Stimulated activated CD8-positive, alpha-beta memory T cell treated with anti-CD3 and anti-CD28 coated beads, Interleukin-7, amount 100 ng/mL, for 24 hours (primary cell): ENCODE data around the gene PLP1.
"Not testable (repeated sequence)": the region's sequence is repeated elsewhere in the genome, so short reads cannot be mapped to it uniquely, and the experiment has no call there.

Experiments used
- DNase-seq: peaks from one replicate; pipeline ENCODE4 v3.0.0-alpha.2; 2020; ENCODE audit warnings: low read depth

The PLP1 gene, protein sequence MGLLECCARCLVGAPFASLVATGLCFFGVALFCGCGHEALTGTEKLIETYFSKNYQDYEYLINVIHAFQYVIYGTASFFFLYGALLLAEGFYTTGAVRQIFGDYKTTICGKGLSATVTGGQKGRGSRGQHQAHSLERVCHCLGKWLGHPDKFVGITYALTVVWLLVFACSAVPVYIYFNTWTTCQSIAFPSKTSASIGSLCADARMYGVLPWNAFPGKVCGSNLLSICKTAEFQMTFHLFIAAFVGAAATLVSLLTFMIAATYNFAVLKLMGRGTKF

DNA sequence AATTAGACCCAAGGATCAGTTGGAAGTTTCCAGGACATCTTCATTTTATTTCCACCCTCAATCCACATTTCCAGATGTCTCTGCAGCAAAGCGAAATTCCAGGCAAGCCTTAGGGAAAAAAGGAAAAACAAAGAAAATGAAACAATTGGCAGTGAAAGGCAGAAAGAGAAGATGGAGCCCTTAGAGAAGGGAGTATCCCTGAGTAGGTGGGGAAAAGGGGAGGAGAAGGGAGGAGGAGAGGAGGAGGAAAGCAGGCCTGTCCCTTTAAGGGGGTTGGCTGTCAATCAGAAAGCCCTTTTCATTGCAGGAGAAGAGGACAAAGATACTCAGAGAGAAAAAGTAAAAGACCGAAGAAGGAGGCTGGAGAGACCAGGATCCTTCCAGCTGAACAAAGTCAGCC is at the start of gene PLP1:
Gene PLP1, plus strand, starts transcription at position 295 of the 400 bp plus-strand sequence. CDS start 156 bp downstream, outside the sequence.
- DNase-seq, result no peak

DNA sequence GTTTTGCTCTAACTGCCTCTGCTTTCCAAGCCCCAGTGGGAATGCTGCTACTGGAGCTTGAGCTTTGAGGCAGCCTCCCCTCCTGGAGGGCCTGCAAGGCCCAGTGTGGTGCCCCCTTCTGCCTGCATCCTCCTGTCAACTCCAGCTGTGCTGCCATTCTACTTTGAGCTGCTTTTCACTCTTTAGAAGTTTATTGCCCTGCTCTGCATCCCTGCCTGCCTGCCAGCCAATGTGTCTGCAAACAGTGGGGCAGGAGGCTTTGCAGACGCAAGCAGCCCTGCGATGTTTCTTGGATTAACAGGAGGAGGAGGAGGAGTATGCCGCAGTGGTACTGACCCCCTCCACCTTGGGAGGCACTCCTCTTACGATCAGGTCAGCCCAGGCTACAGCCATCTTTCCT is 49.5 kb upstream of the PLP1 start:
- no peak for DNase-seq

DNA sequence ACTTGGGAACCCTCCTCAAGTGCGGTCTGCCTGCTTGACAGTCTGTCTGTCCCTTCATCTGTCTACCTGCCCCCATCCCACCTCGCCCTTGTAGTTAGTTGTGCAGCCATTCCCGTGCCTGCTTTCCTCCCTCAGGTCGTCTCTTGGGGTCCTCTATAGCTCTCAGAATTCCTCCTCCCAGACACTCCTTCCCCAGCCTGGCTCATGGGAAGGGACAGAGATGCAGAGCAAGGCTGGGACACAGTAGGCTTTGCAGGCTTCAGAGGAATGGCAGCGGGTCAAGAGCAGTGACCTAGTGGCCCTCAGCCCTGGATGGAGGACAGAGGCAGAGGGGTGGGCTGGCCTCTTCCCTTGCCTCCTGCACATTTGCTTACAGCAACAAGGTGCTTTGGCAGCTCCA is 47.6 kb upstream of the PLP1 start:
- no peak for DNase-seq

DNA sequence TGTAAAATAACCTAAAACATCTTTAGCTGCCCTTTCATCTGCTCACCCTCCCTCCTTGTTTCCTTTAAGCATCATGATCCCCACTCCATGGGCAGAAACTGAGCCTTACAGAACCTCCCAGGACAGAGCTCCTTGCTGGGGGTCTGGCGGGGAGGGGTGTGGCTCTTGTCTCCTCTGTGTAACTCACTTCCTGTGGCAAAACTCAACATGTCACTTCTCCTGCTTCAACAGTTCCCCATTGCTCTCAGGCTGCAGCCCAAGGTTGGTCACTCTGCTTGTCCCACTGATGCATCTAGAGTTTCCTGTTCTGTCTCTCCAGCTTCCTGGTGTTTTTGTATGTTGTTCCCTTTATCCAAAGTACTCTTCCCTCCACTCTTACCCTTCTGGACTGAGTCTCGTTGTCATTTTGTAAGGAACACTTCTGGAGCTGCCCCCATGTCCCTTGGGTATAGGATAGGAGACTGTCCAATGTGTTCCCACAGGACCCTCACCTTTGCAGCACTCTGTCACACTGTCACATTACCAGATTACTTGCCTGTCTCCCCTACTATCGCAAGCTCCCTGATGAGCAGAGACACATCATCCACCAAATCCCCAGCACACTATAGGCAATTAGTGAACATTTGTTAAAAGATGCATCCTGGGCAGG is 46.4 kb upstream of the PLP1 start:
- DNase-seq, result no peak

DNA sequence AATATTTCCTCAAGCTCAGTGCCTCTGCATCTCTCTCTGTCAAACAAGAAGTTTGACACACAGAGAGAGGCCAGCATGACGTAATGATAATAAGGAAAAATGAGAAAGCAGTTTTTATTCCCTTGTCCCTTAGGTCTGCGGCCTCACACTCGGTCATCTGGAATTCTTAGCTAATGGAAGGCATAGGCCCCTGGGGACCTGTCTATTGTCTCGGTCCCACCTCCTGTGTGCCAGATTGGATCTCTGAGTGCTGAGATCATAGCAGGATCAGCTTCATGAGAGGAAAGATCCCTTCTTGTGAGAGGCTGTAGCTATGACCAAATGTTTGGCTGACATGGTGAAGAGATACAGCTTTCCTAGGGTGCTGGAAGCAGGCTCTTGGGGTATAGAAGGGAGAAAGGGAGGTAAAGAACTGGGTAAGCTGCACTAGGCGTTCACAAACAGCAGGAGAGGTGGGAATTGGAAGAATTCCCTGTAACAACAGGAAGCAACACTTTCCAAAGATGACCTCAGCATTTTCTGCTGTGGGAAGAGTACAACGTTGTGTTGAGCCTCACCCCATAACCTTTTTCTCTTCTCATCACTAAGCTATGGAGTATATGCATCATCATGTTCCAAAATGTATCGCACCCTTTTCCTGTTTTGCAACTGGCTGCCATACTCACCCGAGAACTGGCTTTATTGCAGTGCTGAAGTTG is 45.7 kb upstream of the PLP1 start:
- DNase-seq, result no peak

DNA sequence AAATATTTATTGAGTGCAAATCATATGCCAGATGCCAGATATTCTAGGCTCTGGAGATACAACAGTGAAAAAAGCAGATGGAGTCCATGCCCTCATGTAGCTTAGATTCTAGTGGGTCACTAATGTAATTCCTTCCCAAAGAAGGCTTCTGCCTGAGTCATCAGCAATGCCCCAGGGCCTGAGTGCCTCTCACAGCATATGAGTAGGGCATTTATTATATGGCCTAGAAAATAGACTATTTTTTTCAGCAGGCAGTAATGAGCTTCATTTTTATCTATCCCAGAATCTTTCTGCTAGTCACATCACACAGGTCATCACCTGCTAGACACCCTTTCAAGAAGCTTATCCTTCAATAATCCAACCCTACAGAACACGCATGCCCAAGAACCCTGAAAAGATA is 43.6 kb upstream of the PLP1 start:
- no peak for DNase-seq

DNA sequence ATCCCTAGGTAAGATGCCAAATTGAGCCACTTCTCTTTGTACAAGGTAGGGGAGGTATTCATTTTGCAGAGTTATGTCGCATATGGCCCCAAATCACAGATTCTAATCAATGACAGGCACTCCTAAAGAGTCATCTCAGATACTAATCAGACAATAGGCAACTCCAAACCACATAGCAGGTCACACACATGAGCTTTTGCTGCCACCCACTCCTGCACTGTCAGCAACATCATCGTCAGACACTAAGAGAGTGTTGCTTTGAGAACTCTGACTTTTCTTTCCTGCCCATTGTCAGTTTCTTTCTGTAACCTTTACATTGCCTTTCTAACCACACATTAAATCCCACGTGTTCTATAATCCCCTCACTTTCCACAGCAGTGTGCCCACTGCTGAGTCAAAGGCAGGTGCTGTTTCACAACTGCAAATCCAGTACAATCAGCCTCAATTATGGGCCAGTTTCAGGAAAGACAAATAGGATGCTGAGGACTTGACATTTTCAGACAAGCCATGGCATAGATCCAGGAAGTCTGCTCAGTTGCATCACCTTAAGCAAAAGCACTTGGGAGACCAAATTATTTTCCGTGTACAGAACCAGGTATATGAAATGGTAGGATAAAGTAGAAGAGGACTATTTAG is 42.4 kb upstream of the PLP1 start:
- DNase-seq, result no peak

DNA sequence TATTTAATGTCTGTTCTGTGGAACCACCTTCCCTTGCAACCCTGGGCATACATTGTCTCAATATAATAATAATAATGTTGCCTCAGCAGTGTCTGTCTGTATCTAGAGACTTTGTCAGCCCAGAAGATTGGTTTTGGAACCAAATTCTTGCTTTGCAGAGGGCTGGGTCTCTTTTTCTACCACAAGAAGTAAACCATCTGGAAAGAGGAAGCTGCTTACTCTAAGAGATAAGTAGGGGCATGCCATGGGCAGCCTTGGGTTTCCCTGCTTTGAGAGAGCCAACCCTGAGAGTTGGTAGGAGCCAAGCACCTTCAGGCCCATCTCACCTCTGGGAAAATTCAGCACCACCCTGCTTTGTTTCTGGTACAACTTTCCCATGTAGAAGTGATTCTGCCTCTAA is 38.9 kb upstream of the PLP1 start:
- DNase-seq, result no peak

DNA sequence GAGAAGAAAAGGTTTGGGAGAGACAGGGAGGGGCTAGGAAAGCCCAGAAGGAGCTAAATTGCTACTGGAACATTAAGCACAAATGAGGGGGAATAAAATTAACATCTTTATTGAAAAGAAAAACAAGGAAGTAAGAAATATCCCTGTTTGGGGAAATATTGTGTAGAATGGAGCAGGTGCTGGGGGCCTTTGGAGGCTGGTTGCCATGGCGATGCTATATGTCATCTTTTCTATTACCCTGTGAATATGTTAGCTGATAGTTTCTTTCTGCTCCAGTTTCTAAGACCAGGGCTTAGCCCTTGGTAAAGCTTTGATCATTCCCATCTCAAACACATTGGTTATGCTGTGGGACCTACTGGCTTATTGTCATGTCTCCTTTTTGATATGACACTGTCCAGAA is 37.2 kb upstream of the PLP1 start:
- DNase-seq, result no peak

DNA sequence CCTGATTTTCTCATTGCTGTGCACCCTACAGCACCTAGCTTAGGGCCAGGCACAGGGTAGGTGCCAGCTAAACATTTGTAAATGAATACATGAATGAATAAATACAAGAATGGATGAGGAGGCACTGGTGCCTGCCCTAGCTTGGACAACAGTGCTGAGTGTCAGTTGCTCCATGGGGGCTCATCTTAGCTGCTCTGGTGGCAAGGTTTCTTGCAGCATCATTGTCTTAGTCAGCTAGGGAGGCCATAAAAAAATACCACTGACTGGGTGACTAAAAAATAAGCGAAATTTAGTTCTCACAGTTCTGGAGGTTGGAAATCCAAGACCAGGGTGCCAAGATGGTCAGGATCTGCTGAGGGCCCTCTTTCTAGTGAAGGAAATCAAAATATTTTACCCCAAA is 34.8 kb upstream of the PLP1 start:
- DNase-seq, result no peak

DNA sequence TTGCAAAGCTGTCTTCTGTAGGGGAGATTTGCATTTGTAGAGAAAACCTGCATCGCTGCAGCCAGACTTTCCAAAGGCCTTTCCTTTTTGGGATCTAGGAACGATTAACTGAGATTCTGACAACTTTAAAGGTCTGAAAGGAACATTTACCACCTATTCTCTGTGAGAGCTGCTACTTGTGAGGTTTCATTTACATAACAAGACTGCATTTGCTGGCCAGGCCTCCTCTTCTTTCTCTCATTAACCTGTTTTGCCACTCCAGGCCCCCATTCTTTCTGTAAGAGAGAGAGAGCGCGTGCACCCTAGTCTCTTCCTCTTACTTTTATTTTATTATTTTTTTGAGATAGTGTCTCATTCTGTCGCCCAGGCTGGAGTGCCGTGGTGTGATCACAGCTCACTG is 34.3 kb upstream of the PLP1 start:
- no peak for DNase-seq

DNA sequence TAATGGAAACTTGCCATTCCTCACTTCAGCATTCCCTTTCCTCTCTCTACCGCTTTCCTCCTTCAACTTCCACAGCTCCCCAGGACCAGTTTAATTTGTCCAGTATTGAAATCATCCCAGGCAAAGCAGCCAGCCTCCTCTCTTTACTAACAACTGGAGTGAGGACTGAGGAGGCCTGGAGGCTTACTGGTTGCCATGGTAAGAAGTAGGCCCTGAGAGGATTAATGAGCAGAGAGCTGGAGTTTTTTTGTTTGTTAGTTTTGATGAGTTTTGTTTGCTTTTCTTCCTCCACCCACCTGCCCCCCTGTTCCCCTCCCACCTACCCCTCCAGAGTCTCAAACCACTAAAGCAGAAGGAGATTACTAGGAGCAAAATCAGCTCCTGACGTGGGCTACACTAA is 29.5 kb upstream of the PLP1 start:
- no peak for DNase-seq

DNA sequence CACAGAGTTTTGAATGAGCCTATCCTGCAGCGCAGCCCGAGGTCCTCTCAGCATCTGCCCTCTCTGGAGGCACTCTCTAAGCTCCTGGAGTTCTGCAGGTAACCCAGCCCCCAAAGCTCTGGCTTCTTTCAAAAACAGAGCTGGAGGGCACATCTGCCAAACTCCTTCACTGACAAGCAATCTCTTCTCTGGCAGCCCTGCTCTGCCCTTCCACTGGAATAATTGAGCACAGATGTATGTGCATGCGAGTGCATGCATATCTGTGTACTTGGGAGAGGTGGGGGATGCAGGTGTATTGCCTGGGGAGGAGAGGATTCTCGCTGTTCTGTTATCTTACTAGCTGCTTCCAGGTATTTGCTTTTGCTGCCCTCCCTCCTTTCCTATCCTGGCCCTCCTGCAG is 22.2 kb upstream of the PLP1 start:
- DNase-seq, result no peak

DNA sequence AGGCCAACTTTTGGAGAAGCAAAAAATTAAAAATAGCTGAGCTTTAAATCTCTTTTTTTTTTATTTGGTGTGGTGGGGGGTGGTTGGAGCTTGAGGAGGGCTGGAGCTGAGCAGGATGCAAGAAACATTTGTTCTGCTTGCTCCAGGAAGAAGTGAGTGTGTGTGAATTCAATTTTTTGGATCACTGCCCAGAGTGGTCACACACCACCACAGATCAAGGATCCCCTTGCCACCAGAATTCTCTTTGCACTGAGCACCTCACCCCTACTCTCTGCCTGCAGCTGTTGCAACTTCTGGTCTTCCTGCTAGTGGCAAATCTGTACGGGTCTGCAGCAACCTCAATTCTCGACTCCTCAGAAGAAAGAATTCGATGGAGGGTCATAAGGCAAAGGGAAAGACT is 19.9 kb upstream of the PLP1 start:
- no peak for DNase-seq

DNA sequence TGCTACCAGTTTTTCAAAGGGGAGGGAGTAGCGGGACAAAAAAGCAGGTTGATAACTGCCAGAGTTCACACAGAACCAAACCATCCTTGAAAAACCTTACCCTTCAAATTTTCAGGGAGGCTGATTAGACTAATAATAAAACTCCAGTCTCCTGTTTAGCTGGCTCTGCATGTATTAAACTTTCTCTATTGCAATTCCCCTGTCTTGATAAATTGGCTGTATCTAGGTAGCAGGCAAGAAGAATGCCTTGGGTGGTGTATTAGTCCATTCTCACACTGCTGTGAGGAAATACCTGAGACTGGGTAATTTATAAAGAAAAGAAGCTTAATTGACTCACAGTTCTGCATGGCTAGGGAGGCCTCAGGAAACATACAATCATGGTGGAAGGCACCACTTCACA is 18.1 kb upstream of the PLP1 start:
- no peak for DNase-seq

DNA sequence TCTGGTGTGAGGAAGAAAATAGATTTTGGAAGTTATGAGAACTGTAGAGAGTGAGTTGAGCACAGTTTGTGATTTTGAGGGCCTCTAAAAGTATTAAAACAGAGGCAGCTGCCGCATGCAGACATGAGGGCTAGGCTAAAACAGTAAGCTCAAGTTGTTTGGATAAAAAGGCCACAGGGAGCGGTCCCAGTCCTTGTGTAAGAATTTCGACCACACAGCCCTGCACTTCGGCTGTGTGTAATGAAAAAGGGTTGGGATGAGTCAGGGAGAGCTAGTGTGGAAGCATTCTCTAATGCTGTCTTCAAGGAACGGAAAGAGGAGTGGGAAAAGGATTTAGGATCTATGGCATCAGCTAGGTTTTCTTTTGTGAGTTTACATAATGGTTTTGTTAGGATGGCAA is 13.1 kb upstream of the PLP1 start:
- DNase-seq, result not testable (repeated sequence)

DNA sequence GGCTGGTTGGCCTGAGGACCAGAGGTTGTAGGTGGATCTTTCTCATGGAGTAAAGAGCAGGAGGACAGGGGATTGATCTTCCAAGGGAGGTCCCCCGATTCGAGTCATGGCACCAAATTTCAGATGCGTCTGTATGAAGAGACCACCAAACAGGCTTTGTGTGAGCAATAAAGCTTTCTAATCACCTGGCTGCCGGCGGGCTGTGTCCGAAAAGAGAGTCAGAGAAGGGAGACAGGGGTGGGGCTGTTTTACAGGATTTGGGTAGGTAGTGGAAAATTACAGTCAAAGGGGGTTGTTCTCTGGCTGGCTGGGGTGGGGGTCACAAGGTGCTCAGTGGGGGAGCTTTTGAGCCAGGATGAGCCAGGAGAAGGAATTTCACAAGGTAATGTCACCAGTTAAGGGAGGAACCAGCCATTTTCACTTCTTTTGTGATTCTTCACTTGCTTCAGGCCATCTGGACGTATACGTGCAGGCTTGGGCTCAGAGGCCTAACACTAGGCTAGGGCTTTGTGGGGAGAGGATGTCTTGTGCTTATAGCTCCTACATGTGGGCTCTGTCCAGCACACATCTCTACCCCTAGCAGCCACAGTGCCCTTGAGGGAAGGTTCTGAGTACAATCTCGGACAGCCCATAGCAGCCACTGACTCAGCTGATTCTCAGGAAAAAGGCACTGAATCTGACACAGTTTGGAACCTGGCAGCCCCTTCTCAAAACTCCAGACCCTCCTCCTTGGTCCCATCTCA is 9.7 kb upstream of the PLP1 start:
- DNase-seq, result not testable (repeated sequence)

DNA sequence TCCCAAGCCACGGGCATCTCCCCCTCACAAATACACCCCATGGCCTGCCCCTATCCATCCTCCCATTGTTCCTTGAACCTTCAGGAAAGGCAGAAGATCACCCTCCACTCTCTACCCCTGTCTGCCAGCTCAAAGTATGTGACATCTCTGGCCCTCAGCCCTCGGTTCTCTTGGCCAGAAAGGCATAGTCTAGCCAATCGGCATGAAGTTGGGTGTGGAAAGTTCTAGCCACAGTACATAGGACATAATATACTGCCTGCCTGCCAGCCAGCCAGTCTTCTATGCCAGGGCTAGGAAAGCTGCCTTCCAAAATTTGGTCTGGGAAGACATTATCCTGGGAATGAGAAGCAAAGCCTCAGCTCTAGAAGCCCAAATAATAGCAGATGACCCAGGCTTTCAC is 3.2 kb upstream of the PLP1 start:
- no peak for DNase-seq

DNA sequence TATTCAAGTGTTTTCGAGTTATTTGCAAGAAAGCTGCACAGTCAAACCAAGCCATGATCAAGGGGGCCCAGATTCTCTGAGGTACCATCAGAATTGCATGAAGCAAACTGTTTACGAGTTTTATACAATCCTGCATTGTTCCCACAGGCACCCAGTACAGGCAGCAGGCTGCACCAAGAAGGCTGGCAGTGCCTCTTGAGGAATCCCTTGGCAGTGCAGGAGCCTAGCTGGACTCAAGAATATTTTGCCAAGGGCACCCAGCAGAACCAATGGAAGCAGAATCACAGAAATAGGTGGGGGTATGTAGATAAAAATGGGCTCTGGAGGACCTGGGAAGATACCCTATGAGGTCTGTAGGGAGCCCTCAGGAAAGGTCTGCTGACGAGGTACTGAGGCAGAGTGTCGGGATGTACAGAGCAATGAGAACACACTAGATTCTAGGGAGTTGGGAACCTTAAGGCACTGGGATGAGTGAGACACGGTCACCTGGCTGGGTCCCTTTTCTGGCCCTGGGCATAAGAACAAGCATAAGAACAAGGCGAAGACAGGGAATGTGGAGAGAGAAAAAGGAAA is 2.5 kb upstream of the PLP1 start:
- no peak for DNase-seq

DNA sequence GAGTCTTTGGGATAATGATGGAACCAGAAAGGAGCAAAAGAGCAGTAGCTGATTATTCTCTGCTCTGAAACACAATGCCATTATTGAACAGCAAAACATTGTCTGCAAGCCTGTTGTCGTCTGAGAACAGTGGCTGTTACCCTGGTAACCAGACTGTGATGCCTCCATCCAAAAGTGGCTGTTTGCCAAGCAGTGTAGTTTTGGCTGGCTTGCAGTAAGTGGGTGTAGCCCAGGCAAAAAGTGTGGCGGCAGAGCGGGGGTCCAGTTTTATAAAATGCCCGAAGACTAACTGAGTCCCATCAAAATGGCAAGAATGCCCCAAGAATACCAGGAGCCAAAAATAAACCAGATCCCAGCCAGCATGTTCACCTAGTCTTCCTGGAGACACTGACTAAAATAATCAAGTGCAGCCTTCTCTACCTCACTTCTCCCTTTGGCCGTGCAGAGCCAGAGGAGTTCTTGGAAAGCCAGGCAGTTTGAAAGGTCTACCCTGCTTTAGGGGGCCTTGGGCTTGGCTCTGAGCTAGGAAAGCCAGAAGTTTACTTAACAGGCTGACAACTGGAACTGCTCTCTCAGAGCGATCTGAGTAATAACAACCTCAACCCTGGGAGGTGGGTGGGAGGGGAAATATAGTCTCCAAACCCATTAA is 2.6 kb downstream of the PLP1 start:
- no peak for DNase-seq

DNA sequence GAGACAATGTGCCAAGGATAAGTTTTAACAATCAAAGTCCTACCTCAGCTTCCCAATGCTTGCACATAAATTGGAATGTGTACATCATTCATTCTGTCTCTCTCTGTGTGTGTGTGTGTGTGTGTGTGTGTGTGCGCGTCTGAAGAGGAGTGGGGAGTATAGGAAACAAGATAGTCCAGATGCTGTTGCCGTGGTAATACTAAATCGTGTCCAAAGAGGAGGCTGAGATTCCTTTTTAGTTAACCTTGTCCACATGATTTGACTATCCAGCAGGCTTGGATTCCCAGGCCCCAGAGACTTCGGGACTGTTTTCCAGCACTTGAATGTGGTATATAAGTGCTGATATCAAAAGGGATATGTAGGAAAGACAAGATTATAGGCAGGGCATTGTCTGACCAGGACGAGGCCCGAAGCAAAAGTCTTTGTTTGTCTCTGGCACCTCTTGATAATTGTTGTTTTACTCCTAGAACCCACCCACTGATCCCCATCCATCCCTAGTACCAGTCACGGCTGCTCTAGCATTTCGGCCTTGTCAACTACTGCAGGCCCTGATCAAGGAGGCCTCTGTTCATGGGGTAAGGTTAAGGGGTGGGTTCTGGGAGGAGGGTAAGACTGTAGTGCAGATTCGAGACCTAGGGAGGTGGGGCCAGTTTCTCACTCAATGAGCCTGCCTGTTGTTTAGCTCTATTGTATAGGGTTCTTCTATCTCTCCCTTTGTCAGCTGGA is 3.9 kb downstream of the PLP1 start:
- DNase-seq, result no peak
